H1 (cell line): Measurements from ENCODE around the gene MLPH. TPM values are rescaled to one million over a fixed set of nuclear protein-coding genes. Genes with fewer than 3 reads are reported as not detected.

Experiments used
- CBX5 ChIP-seq: fragments of 300-800, 300-1000 bp; sonication (generic); IDR thresholded peaks from 2 replicates; pipeline ENCODE4 v1.7.1; 2016; ENCODE audit warnings: antibody characterized with exemption, low read length, low read depth
- CHD7 ChIP-seq: fragments of 300-600 bp; sonication (generic); IDR thresholded peaks from 2 replicates; pipeline ENCODE4 v1.7.1; 2012; ENCODE audit warnings: low read length, moderate library complexity, mild to moderate bottlenecking, inconsistent platforms; ENCODE audit not compliant: insufficient replicate concordance
- EZH2 ChIP-seq: fragments of 200-600 bp; sonication (generic); IDR thresholded peaks from 2 replicates; pipeline ENCODE4 v1.7.1; 2012; ENCODE audit warnings: low read depth, mild to moderate bottlenecking, moderate library complexity, low read length, inconsistent platforms; ENCODE audit not compliant: severe bottlenecking
- GABPA ChIP-seq: IDR thresholded peaks from 2 replicates; pipeline ENCODE4 v1.6.1; 2011; ENCODE audit warnings: mild to moderate bottlenecking, low read length, moderate library complexity, borderline replicate concordance; ENCODE audit not compliant: insufficient read depth
- KDM1A ChIP-seq: fragments of 200-600, 300-600 bp; sonication (generic); IDR thresholded peaks from 2 replicates; pipeline ENCODE4 v1.7.1; 2016; ENCODE audit warnings: mild to moderate bottlenecking, low read length, borderline replicate concordance
- KDM4A ChIP-seq: IDR thresholded peaks from one replicate; pipeline ENCODE4 v1.7.1; 2012; ENCODE audit warnings: low read depth, mild to moderate bottlenecking, moderate library complexity, low read length, inconsistent platforms; ENCODE audit not compliant: severe bottlenecking
- MAFK ChIP-seq: IDR thresholded peaks from 2 replicates; pipeline ENCODE4 v1.6.1; 2012; ENCODE audit warnings: low read depth, mild to moderate bottlenecking, improper control_type of control experiment, low read length
- RBBP5 ChIP-seq: IDR thresholded peaks from 2 replicates; pipeline ENCODE4 v1.7.1; 2012; ENCODE audit warnings: low read depth, mild to moderate bottlenecking, inconsistent platforms, low read length, moderate library complexity, borderline replicate concordance
- SAP30 ChIP-seq: fragments of 300-600 bp; sonication (generic); IDR thresholded peaks from 2 replicates; pipeline ENCODE4 v1.7.1; 2012; ENCODE audit warnings: low read length, moderate library complexity, mild to moderate bottlenecking, inconsistent platforms; ENCODE audit not compliant: insufficient read depth, insufficient replicate concordance
- SP2 ChIP-seq: IDR thresholded peaks from 2 replicates; pipeline ENCODE4 v1.6.1; 2012; ENCODE audit warnings: mild to moderate bottlenecking, low read length, inconsistent platforms
- SRF ChIP-seq: IDR thresholded peaks from 2 replicates; pipeline ENCODE4 v1.6.1; 2011; ENCODE audit warnings: mild to moderate bottlenecking, low read depth, low read length, moderate library complexity
- TAF7 ChIP-seq: optimal IDR thresholded peaks from 2 replicates; pipeline ENCODE3; 2011; ENCODE audit warnings: low read depth, mild to moderate bottlenecking, inconsistent platforms, low read length, moderate library complexity, borderline replicate concordance
- polyA plus RNA-seq, 7 experiments: library from polyadenylated mRNA; depleted of rRNA in 3 of 7; stranded (reverse) in 5 of 7; unstranded in 2 of 7; fragments of >200 nt in 5 of 7; fragments of 200-250 nt in 2 of 7; gene quantifications; 1 replicate in 5 of 7; 2 replicates in 1 of 7; 4 replicates in 1 of 7; pipeline versions ENCODE4 v1.2.1 to v1.2.3, GENCODE V29; 2011 to 2013; ENCODE audit warnings: missing spikeins in 2 of 7, mixed read lengths in 2 of 7
- total RNA-seq: library from RNA; stranded (reverse); fragmentation: NEBNext Ultra II Directional; extraction: Animal tissue kit (Norgen Biotek cat#: 25700); gene quantifications from 2 replicates; pipeline ENCODE4 v1.2.1, GENCODE V29; 2021

MLPH gene
- total and polyA plus RNA-seq, 2 of the 8 experiments (the other 6 are each of a cell fraction or from before 2014, with no cell fraction given): 12.7 to 17.0 TPM

DNA sequence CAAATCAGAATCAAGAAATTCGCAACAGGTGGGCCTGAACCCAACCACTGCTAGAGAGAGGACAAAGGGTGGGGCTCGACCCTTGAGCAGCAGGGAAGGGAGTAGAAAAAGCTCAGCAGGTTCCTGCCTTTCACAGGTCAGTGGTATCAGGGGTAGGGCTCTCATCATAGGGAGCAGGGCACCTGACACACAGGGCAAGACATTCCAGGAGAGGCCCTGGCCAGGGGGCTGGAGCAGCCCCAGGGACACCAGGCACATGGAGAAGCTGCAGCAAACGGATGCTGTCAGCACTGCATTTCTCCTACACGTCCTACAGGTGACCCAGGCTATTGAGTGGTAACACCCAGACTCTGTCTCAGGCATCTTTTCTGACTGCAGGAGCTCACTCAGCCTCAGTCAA lies 17.2 kb upstream of the MLPH start (continued):
- TF ChIP-seq CHD7 (no peak), KDM1A (no peak), SRF (no peak), KDM4A (no peak), GABPA (no peak), SAP30 (no peak), RBBP5 (no peak), TAF7 (no peak), EZH2 (no peak), SP2 (no peak), CBX5 (no peak), MAFK (no peak)
